Measurements from ENCODE around the gene OR5AK2.

GRCh38 chr11:56990702-56991101 lies 2.0 kb downstream of the OR5AK2 start:
- no peak for TF ChIP-seq TFCP2L1 (CRISPR knock-in tag; IDR thresholded peaks at IDR 0.05)
- no peak for TF ChIP-seq CEBPB (IDR thresholded peaks at IDR 0.05)
- TF ChIP-seq CTCF (IDR thresholded peaks at IDR 0.05), result no peak
- no peak for TF ChIP-seq EP300 (IDR thresholded peaks at IDR 0.05)
- TF ChIP-seq HDAC2 (IDR thresholded peaks at IDR 0.05), result no peak
- no peak for TF ChIP-seq POLR2A (IDR thresholded peaks at IDR 0.05; ENCODE audit: low read length)
- no peak for TF ChIP-seq SMC3 (IDR thresholded peaks at IDR 0.05)
- TF ChIP-seq, protein P1, sequence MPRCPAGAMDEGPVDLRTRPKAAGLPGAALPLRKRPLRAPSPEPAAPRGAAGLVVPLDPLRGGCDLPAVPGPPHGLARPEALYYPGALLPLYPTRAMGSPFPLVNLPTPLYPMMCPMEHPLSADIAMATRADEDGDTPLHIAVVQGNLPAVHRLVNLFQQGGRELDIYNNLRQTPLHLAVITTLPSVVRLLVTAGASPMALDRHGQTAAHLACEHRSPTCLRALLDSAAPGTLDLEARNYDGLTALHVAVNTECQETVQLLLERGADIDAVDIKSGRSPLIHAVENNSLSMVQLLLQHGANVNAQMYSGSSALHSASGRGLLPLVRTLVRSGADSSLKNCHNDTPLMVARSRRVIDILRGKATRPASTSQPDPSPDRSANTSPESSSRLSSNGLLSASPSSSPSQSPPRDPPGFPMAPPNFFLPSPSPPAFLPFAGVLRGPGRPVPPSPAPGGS (IDR thresholded peaks at IDR 0.05), result no peak
- no peak for TF ChIP-seq POLR2AphosphoS2 (conservative IDR thresholded peaks at IDR 0.05; ENCODE audit: low read length)
- TF ChIP-seq CHD2 (IDR thresholded peaks at IDR 0.05; ENCODE audit: low read length, partially characterized antibody), result no peak
- no peak for TF ChIP-seq KDM5A (IDR thresholded peaks at IDR 0.05)

Measured in A549 (cell line).